Subcutaneous adipose tissue (tissue), 4 donors: ENCODE measurements around the gene C6orf141. TPM values are rescaled to one million over a fixed set of nuclear protein-coding genes. Genes with fewer than 3 reads are reported as not detected.

Experiments used
- CTCF ChIP-seq: fragments of 450-650 bp; IDR thresholded peaks from one replicate; pipeline ENCODE4 v1.5.1; 2016; ENCODE audit warnings: low read depth, mild to moderate bottlenecking, control low read depth, antibody characterized with exemption, moderate library complexity
- total RNA-seq, 4 donors: library from RNA; depleted of rRNA; stranded (reverse); fragments of >200 nt; gene quantifications; one replicate each; pipeline ENCODE4 v1.1.0, GENCODE V29; 2016

The C6orf141 gene
- total RNA-seq, 4 donors from 2014 or later: 1.9 to 14.7 (median 5.7) TPM

DNA sequence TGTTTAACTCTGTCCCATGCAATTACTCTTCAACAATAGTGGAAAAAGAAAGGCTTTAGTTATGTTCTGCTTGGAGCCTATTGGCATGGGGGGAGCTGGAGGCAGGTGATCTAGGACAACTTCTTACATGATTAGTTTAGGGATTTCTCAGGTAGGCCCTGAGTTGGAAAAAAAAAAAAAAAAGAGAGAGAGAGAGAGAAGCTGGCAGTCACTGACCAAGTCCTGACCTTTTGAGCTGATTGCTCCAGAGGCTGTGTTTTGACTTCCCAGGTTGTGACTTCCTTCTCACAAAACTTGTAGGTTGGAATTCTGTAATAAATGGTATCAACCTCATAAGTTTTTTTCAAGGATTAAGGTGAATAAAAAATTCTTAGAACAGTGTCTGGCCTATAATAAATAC, 7.8 kb downstream of the C6orf141 start:
- TF ChIP-seq CTCF: no peak

- TF ChIP-seq CTCF: no peak
Measured at GRCh38 chr6:49563006-49563886, 12.8 kb downstream of the C6orf141 start.

- TF ChIP-seq CTCF: no peak
Measured at GRCh38 chr6:49564552-49564951, 14.1 kb downstream of the C6orf141 start.

- no peak for TF ChIP-seq CTCF
Measured at GRCh38 chr6:49565261-49565660, 14.8 kb downstream of the C6orf141 start.

DNA sequence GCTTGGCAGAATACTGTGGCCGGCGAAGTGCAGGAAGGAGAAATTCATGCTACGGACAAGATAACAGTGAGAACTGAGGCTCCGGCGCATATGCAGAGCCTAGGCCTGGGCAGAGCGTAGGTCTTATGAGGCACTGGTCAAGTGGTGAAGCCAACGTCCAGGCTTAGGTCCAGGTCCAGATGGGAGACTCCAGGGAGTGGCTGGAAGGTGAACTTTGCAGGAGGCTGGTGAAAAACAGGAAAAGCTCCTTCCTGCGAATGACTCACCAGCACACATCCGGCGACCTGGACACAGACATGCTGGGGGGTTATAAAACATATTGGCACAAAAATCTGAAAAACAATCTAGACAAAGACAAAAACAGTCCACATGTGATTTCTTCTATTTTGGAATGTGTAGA, 15.4 kb downstream of the C6orf141 start:
- TF ChIP-seq CTCF: no peak

- no peak for TF ChIP-seq CTCF
Measured at GRCh38 chr6:49570474-49571079, 20.1 kb downstream of the C6orf141 start.

GRCh38 chr6:49576618-49577017, 26.1 kb downstream of the C6orf141 start:
- TF ChIP-seq CTCF: no peak
